Fibroblast of villous mesenchyme (primary cell): ENCODE measurements around the gene NFIA. TPM values are rescaled to one million over a fixed set of nuclear protein-coding genes. Genes with fewer than 3 reads are reported as not detected.

Source experiments
- DNase-seq: peaks from one replicate; pipeline ENCODE4 v3.0.0-alpha.2; 2010; ENCODE audit warnings: low read depth
- H3K4me3 ChIP-seq: 2 replicates; pipeline ENCODE4 v1.5.1; 2011; ENCODE audit warnings: low read depth, mild to moderate bottlenecking, low read length
- total RNA-seq: library from RNA; depleted of rRNA; stranded (reverse); fragments of >200 nt; gene quantifications from 2 replicates; pipeline ENCODE4 v1.2.3, GENCODE V29; 2012
- TF ChIP-seq, protein P1 (sequence below): IDR thresholded peaks from 2 replicates; pipeline ENCODE4 v1.5.1; 2012; ENCODE audit warnings: low read depth, mild to moderate bottlenecking, low read length; ENCODE audit not compliant: insufficient read depth

The NFIA gene
- total RNA-seq, 1 donor = 10.4 TPM

DNA sequence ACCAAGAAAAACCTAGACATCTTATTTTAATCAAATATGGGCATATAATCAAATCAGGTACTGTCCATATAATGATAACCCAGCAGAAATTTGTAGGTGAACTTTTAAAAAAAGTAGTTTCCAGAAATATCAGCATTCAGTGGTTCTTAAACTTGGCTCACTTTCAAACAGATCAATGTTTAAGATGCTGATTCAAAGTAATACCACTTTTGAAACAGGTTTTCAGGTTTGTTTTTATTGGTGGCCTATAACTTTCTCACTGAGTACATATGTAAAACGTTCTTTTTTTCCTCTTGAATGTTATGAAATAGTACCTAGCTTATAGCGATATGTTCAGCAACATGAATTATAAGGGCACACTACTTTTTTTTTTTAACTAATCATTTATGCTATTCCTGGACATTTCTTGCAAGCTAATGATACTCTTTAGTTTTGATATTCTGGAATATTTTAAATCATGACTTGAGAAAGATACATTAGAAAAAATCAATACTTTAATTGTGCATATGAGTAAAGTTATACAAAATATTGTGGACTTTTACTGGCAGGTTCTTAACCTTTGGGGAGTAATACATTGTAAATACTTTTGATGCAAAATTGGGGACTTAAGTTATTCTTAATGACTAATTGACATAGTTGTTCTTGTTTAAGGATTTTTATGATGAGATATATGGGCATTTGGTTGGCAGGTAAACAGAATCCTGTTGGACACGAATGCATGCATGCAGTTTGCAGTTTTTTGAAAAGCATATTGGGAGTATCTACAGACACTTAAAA is 3.0 kb downstream of the NFIA start:
- H3K4me3 ChIP-seq = no peak overlapping the region
- TF ChIP-seq, protein P1, sequence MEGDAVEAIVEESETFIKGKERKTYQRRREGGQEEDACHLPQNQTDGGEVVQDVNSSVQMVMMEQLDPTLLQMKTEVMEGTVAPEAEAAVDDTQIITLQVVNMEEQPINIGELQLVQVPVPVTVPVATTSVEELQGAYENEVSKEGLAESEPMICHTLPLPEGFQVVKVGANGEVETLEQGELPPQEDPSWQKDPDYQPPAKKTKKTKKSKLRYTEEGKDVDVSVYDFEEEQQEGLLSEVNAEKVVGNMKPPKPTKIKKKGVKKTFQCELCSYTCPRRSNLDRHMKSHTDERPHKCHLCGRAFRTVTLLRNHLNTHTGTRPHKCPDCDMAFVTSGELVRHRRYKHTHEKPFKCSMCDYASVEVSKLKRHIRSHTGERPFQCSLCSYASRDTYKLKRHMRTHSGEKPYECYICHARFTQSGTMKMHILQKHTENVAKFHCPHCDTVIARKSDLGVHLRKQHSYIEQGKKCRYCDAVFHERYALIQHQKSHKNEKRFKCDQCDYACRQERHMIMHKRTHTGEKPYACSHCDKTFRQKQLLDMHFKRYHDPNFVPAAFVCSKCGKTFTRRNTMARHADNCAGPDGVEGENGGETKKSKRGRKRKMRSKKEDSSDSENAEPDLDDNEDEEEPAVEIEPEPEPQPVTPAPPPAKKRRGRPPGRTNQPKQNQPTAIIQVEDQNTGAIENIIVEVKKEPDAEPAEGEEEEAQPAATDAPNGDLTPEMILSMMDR = no peak
- DNase-seq = no peak

DNA sequence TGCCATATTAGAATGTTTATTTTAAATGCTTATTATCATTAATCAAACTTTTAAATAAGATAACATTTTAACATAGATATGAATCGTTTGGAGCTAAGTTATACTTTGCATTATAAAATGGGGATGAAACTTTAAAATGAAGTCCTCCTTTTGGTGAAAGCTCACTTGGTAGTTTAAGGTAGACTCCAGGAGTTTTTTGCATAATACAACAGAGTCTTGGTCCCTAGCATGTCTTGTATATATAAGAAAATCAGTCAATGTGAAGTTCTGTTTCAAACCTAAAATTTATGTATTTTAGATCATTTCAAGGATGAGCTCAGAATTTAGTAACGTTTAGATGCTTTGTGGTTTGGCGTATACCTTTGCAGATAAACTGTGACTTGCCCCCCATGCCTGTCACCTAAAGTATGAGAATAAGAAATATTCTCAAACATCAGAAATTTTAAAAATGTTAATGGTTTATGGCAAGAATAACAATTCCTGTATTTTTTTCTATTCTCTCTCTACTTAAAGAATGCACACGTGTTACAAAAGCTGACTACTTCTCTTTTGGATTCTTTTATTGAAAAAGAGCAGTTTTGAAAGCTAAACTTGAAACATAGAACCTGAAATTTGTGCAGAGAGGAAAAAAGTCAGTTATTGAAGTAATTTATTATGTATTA is 3.8 kb downstream of the NFIA start:
- no peak for DNase-seq
- TF ChIP-seq, protein P1 = no peak
- H3K4me3 ChIP-seq = no peak overlapping the region

DNA sequence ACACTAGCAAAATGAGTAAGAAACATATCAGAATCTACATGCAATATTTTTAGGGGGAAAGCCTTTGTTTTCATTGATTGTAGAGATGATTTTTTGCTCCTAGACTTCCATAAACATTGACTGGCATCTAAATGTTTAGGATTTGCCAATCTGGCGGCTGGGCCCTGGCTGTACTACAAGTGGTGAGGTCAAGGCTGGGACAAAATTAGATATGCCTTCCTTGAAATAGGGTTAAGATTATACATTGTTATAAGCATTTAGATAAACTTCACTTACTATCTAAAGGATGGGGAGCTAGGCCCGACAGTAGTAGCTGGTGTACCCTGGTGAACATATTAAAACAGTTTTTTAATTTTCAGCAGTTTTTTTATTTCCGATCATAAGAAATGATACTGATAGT is 5.2 kb downstream of the NFIA start:
- H3K4me3 ChIP-seq = no peak overlapping the region
- TF ChIP-seq, protein P1 = no peak
- no peak for DNase-seq

DNA sequence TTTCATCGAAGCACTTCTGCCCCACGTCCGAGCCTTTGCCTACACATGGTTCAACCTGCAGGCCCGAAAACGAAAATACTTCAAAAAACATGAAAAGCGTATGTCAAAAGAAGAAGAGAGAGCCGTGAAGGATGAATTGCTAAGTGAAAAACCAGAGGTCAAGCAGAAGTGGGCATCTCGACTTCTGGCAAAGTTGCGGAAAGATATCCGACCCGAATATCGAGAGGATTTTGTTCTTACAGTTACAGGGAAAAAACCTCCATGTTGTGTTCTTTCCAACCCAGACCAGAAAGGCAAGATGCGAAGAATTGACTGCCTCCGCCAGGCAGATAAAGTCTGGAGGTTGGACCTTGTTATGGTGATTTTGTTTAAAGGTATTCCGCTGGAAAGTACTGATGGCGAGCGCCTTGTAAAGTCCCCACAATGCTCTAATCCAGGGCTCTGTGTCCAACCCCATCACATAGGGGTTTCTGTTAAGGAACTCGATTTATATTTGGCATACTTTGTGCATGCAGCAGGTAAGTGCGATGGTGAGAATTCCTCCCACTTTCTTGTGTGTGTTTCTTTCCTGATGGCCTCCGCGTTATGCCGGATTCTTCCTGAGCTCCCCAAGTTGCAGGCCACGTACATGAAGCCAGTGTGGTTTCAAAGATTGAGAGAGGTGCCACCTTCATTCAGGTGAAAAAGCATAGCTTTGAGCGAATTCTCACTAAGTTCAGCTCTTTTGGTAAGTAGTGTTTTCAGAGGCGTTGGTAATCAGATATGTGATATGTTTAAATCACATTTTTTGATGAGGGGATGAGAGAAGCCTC is 6.0 kb downstream of the NFIA start:
- DNase-seq = no peak
- TF ChIP-seq, protein P1 = no peak
- no peak overlapping the region for H3K4me3 ChIP-seq

DNA sequence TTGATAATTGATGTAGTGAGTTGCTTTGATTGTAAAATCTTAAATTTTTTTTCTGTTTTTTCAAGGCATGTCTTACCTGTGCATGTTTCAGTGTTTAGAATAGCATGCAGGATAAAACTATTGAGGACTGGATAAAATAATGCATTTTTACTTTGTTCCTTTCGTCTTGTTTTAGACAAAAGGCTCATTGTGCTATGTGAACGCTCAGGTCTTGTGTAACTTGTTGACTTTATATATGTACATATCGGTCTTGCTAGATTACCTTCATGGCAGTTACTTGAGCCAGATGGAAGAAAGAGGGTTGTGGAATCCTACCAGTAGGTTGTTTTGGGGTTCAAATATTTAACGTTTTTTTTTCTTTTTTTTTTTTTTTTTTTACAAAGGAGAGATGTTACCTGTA is 7.0 kb downstream of the NFIA start:
- H3K4me3 ChIP-seq = no peak overlapping the region
- TF ChIP-seq, protein P1 = no peak
- no peak for DNase-seq

DNA sequence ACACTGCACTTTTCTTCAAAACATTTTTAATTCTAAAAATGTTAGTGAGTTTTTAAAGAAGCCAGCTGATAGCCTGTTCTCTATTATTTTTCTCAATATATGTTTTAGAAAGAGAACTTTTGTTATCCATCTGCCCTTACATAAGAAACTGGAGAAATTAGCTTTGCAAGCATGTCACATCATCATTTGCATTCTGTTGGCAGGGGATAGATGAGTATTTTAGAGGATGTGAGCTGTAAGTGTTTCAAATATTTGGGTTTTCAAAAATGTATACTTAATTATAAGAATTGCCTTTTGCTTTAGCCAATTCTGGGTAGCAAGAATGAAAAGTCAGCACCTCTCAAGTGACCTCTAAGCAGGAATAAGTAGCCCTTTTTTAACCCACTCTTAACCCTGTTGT is 7.4 kb downstream of the NFIA start:
- no peak for DNase-seq
- no peak overlapping the region for H3K4me3 ChIP-seq
- TF ChIP-seq, protein P1 = no peak
